Measurements from ENCODE around the gene EP400.

GRCh38 chr12:132114667-132115066, 164.9 kb downstream of the EP400 start:
- TF ChIP-seq CTCF (IDR thresholded peaks at IDR 0.05; ENCODE audit: poor library complexity) (no peak), EZH2 (IDR thresholded peaks at IDR 0.05; ENCODE audit: borderline replicate concordance) (no peak), EZH2phosphoT487 (IDR thresholded peaks at IDR 0.05; ENCODE audit: low read depth, severe bottlenecking, unreplicated experiment) (no peak)
